GM21367 (cell line): Measurements from ENCODE around the gene AP1B1.

Source experiments
- ATAC-seq: cut with Tn5 transposase; IDR thresholded peaks from one replicate; pipeline ENCODE4 v1.9.1; 2021; ENCODE audit not compliant: unreplicated experiment

AP1B1 gene

DNA sequence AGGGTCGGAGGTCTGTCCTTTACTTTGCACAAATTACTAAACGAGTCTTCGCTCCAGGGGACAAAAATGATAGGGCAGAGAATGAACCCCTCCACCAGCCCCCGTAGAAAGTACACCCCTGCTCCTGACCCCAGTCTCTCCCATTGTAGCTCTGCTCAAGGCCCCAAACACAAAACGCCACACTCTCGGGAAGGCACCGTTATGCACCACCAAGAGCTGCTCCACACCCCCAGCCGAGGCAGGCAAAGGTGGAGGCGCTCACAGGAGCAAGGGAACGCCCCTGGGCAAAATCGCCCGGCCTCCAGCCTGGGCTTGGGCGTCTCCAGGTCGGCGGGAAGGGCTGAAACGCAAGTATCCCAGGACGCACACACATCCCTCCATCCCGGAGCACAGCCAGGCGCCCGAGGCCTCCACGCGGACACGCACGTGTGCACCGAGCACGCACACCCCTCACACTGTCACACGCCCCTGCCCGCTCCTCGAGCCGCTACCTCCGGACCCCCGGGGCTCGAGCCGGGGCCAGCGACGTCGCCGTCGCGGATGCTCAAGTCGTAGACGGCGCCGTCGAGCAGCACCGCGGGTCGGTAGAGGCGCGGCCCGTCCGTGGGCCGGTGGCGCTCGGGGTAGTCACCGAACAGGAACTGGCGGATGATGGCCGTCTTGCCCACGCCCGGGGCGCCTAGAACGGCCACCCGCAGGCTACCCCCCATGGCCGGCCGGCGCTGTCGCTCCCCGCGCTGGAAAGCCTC lies 73.7 kb downstream of the AP1B1 start:
- no peak for ATAC-seq

DNA sequence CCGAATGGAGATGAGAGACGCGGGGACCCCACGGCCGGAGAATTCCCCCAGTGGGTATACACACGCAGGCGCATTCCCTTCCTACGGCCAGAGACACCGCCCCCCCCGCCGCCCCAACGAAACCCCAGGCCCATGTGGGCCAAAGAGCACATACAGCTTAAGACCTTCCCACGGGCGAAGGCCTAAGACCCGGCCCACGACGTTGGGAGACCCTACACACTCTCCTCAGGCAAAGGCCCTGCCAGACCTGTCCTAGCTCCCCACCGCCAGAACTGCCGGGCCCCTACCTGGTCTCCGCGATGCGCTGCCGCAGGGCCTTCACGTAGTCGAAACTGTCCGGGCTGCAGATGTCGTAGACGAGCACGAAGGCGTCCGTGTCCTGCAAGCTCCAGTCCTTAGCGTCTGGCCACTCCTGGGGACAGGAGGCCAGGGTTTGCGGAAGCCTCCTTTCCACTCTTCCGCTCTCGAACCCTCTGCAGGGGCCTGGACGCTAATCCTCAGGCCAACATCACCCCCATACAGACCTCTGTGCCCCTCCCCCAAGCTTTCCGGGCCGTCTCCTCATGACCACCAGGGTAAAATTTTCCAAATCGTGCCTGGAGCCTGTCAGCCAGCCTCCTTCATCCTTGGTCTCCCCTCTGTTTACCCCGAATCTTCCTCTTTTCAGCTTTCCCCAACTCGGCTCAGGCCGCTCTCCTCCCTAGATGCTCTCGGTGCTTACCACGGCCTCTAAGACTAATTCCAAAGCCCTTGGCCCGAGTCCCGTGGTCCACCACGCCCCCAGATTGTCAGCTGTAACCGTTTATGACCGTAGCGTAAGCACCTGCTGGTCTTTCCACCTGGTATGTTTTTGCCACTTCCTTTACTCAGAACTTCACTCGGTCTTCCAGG lies 74.5 kb downstream of the AP1B1 start:
- ATAC-seq, result no peak

DNA sequence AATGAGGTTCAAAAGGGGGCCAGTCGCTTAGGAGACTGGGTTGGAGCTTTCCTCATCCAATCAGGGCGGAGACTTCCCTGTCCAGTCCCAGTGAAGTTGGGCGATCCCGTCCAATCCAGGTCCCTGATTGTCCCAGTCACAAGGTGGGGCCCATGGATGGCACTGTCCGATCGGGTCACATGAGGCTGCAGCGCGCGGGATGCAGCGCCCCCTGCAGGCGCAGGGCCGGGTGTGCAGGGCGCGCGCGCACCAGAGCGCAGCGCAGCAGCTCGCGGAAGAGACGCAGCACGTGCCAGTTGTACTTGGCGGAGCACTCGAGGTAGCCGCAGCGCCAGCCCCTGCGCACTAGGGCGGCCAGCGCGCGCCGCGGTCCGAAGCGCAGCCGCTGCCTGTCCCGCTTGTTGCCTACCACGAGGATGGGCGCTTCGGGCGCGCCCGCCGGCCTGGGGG lies 75.2 kb downstream of the AP1B1 start:
- ATAC-seq, result no peak

DNA sequence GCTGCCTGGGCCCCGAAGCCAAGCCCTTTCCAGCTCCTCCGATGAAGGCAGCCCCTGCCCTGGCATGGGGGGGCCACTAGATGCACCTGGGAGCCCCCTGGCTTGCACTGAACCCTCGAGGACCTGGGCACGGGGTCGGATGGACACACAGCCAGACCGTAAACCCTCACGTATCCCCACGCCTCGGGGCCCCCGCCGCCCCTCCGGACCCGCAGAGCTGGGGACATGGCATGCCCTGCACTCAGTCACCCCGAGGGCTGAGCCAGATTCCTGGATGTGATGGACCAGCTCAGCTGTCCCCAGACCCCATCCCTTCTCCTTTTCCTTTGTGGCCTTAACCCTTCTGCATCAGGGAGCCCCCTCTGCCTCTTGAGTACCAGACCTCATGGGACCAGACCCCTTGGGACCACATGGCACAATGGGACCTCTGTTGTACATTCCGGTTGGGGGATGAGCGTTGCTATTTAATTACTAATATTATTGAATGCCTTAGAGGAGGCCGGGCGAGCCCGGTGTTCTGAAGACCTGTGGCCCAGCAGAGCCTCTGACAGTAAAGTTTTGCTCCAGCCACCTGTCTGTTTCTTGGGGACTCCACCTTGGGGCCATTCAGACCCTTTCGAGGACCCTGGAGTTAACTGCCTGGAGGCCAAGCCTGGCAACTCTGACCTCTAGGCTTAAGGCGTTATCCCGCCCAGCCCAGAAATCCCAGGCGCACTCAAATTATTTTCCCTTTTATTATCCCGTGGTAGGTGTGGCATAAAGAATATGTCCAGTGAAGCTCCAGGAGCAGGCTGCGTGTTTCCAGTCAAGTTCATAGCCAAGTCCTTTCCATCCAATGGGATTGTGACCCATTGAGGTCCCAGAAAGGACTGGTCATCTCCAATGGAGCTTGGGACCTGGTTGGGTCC lies 75.9 kb downstream of the AP1B1 start:
- no peak for ATAC-seq

DNA sequence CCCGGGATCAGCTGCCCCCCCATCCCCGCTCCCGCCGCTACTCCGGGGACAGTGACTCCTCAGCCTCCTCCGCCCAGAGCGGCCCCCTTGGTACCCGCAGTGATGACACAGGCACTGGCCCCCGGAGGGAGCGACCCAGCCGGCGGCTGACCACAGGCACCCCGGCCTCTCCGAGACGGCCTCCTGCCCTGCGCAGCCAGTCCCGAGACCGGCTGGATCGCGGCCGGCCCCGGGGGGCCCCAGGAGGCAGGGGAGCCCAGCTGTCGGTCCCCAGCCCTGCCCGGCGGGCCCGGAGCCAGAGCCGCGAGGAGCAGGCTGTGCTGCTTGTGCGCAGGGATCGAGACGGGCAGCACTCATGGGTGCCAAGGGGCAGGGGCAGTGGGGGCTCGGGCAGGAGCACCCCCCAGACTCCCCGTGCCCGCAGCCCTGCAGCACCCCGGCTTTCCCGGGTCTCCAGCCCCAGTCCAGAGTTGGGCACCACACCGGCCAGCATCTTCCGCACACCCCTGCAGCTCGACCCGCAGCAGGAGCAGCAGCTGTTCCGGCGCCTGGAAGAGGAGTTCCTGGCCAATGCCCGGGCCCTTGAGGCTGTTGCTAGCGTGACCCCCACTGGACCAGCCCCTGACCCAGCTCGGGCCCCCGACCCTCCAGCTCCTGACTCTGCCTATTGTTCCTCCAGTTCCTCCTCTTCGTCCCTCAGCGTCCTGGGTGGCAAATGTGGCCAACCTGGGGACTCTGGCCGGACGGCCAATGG lies 76.7 kb downstream of the AP1B1 start:
- no peak for ATAC-seq

DNA sequence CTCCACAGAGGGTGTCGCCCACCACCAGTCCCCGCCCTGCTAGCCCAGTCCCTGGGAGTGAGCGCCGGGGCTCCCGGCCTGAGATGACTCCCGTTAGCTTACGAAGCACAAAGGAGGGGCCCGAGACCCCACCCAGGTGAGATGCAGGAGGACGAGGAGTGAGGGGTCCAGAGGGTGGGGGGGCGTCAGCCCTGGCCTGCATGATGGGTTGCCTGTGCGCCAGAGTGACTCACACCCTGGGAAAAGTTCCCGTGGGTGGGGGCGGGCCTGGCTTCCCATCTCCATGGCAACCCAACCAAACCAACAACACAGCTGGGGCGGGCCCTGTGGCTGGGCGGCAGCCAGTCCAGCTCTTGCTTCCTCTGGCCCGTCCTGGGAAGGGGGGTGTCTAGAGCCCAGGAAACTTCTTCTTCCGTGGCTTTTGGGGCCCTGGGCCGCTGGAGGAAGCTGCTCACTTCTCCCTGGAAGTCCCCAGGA lies 77.5 kb downstream of the AP1B1 start:
- ATAC-seq, result no peak

DNA sequence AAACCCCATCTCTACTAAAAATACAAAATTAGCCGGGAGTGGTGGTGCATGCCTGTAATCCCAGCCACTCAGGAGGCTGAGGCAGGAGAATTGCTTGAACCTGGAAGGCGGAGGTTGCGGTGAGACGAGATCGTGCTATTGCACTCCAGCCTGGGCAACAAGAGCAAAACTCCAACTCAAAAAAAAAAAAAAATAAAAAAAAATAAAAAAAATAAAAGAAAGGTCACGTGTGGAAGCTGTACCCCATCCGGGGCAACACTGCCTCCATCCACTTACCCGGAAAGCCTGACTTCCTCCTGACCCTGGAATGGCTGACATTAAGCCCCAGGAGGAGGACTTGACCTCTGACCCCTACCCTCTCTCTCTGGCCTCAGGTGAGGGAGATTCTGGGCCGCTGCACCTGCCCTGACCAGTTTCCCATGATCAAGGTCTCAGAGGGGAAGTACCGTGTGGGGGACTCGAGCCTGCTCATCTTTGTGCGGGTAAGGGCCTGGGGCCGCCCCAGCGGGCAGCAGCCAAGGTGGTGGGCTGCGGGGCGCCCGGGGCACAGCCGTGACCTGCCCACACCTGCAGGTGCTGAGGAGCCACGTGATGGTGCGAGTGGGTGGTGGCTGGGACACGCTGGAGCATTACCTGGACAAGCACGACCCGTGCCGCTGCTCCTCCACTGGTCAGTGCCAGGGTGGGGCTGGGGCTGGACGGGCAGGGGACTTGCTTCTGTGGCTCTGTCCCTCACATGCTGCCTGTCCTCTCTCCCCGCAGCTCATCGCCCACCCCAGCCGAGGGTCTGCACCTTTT lies 78.1 kb downstream of the AP1B1 start:
- no peak for ATAC-seq

DNA sequence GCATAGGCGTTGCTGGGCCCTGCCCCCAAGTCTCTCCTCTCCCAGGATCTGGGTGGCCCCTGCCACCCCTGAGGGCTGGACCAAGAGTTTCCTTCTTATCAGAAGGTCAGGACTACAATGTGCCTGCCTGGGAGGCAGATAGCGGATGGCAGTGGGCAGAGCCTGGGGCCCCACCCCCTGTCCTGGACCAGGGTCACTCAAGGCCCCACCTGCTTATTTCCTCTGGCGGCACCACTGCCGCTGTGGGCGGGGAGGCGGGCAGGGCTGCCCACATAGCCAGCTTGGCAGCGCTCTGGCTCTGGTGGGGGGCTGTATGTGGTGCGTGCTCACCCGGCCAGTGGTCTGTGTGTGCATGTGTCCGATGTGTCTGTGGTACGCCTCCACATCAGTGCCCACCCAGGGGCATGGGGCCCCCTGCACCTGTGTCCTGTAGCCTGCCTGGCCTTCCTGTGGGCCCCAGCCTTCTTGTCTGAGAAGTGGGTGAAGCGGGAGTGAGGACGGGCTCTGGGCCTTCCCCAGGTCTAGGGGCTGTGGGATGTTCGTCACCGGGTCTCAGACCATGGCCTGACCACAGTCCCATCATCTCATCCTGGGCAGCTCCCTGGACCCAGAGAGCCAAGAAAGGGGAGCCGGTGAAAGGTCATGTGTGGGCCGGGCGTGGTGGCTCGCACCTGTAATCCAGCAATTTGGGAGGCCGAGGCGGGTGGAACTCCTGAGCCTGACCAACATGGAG lies 78.9 kb downstream of the AP1B1 start:
- ATAC-seq, result no peak

DNA sequence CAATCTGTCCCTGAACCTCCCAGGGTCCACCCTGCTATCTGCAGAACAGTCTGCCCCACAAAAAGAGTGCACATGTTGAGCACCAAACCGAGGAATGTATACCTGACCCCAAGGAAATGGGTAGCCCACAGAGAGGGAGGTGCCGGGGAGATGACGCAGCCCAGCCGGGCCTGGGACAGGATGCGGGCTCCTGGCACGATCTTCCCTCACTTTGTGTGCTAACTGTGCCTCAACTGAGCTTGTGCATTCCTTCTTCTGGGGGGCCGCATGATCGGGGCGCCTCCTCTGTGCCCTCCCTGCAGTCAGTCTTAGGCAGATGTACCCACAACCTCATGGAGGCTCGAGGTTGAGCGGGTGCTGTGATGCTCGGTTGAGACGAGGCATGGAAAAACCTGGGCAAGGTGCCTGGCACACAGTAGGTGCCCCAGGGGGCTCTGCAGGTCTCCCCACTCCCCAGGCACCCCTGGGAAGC lies 79.5 kb downstream of the AP1B1 start:
- ATAC-seq, result no peak

DNA sequence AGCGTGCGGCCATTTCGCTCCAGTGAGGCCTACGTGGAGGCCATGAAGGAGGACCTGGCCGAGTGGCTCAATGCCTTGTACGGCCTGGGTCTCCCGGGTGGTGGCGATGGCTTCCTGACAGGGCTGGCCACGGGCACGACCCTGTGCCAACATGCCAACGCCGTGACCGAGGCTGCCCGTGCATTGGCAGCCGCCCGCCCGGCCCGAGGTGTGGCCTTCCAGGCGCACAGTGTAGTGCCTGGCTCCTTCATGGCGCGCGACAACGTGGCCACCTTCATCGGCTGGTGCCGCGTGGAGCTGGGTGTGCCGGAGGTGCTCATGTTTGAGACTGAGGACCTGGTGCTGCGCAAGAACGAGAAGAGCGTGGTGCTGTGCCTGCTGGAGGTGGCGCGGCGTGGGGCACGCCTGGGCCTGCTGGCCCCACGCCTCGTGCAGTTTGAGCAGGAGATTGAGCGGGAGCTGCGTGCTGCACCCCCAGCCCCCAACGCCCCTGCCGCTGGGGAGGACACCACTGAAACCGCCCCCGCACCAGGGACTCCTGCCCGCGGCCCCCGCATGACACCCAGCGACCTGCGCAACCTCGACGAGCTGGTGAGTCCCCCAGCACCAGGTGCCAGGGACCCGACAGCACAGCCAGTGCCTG lies 80.1 kb downstream of the AP1B1 start:
- no peak for ATAC-seq

DNA sequence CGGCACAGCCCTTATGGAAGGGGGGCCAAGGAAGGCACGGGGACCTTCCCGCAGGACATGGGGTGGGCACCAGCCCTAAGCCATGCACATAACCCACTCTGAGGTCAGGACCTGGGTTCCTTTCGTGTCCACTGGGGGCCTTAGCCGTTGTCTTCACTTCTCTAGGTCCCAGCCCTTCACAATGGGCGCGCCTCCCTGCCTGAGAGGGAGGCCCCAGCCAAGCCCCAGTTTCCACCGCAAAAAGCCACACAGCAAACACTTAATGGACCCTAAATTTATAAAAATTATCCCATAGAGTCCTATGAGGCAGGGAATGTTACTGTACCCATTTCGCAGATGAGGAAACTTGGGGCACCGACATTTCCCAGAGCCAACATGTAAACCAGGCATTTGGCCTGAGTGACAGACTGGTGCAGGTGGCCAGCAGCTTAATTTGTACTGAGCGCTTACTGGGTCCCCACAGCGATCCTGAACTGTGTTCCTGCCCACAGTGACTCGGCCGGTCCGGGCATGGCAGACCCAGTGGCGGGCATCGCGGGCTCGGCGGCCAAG lies 80.7 kb downstream of the AP1B1 start:
- no peak for ATAC-seq

DNA sequence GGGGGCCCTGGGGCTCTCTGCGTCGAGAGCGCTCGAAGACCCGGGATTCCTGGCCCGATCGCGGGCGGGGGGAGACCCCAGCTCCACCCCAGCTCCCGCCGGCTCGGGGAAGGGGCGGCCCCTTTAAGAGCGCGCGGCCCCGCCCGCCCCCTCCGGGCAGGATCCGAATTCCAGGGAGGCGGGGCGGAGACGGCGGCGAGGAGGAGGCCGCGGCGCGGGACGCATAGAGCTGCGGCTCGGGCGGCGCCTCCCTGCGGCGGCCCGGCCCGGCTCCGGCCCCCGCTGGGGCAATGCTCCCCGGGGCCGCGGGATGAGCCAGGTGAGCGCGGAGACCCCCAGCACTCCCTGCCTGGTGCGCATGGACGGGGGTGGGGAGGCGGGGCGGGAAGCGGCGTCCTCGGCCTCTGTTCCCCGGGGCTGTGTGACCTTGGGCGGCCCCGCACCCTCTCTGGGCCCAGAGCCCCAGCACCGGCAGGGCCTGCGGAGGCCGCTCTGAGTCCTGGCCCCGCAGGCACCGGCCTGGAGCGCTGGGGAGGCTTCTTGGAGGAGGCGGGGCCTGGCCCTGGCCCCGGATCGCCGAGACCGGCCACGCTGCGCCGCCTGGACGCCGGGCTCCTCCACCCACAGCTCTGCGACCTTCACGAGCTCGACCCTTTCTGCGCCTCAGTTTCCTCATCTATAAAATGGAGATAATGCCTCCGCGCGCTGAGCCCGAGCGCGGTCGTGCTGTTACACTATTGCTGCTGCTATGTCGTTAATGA lies 81.4 kb downstream of the AP1B1 start:
- no peak for ATAC-seq

DNA sequence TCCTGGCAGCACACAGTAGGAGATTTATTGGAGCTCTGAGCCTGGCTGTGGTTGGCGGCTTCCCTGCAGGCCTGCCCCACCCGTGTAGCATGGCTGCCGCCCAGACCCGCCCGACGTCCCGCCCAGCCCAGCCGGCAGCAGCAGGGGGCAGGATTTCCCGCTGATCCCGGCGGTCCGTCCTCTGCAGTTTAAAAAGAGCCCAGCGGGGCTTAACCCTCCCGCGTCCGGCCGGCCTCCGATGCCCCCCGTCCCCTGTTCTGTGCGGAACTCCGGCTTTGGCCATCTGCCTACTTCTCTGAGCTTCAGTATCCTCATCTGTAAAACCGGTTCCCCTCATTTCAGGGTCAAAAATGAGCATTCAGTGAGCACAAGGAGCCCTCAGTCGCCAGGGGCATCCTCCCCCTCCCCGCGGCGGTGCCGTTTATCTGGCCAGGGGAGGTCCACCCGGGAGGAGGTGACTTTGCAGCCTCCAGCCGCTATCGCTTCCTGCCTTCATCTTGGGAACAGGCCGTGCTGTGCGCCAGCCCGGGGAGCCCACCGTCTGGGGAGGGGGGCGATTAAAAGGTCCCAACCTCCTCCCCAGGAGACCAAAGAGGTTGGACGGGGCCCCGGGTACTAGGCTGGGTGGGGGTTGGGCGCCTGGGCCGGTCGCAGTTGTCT lies 82.1 kb downstream of the AP1B1 start, which contains the start of gene GAS2L1:
GAS2L1 (plus strand) TSS at position 476 of the 660 bp plus-strand sequence. CDS start 1,456 bp downstream, outside the sequence.
- ATAC-seq, result no peak

DNA sequence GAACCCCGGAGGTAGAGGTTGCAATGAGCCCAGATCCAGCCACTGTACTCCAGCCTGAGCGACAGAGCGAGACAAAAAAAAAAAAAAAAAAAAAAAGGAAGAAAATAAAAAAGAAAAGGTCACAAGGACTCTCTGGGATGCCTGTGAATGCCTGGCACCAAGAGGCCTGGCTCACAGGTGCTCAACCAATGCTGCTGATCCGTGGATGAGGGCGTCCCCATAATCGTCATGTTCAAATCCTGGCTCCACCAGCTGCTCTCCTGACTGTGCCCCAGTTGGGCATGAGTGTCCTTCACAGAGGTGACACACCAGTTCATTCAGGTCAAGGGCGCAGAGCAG lies 82.6 kb downstream of the AP1B1 start:
- no peak for ATAC-seq

DNA sequence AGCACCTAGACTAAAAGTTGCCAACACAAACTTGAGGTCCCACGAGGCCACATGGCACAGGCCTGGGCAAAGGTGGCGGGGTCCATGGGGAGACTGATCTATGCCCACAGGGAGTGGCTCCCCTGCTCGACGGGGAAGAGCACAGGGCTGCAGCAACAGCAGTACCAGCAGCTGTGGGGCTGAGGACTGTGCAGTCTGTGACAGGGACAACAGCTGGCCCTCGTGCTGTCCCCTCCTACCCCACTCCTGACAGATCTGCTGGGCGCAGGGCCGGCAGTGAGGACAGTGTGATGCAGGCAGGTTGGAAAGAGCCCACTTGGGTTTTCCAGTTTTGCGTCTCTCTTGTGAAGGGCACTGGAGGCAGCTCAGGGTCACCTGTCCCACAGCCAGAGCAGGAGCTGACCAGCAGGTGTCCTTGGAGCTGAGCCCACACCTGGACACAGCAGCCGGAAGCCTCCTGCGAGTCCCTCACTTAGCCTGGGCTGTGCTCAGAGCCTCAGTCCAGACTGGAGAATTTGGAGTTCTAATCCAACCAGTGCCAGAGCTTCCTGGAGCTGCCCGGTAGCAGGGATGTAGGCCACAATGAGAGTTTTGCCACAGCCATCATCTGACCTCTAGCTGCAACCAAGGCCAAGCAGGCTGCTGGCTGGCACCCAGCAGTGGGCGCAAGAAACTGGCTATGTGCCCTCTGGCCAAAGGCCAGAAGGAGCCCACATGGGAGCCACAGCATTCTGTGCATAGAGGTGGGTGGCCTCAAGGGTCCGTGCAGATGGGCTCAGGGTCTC lies 85.5 kb downstream of the AP1B1 start:
- no peak for ATAC-seq

DNA sequence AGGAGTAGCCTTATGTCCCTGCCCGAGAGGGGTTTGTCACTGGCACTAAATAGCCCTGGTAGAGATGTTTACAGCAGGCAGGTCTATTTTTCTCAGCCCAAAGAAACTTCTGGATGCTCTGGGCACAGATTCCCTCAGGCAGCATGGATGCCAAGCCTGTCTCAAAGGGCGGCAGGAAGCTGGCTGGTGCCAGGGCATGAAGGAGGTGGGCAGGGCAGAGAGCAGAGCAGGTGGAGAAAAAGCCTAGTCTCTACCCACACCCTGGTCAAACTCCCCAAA lies 86.0 kb downstream of the AP1B1 start:
- ATAC-seq, result no peak
